T-helper 2 cell treated with Interferon-gamma antibody and Interleukin-4, amounts not matched to agents 5 μg/mL and 100 μg/mL, for 36 hours (primary cell): Measurements from ENCODE around the gene AKAP8L.

Source experiments
- DNase-seq: peaks from one replicate; pipeline ENCODE4 v3.0.0; 2021; ENCODE audit warnings: low spot score
- H3K27ac Mint-ChIP-seq: one replicate; pipeline ENCODE4 v1.8.0; 2021; ENCODE audit warnings: mild to moderate bottlenecking, mixed read lengths
- H3K27me3 Mint-ChIP-seq: one replicate; pipeline ENCODE4 v1.8.0; 2021; ENCODE audit warnings: low read depth, mixed read lengths
- H3K36me3 Mint-ChIP-seq: one replicate; pipeline ENCODE4 v1.8.0; 2021; ENCODE audit warnings: low read depth, mixed read lengths
- H3K4me1 Mint-ChIP-seq: one replicate; pipeline ENCODE4 v1.8.0; 2021; ENCODE audit warnings: low read depth, mixed read lengths
- H3K4me3 Mint-ChIP-seq: one replicate; pipeline ENCODE4 v1.8.0; 2022; ENCODE audit warnings: mild to moderate bottlenecking, moderate library complexity, mixed read lengths
- H3K9me3 Mint-ChIP-seq: one replicate; pipeline ENCODE4 v1.8.0; 2021; ENCODE audit warnings: mixed read lengths

The AKAP8L gene

GRCh38 chr19:15418579-15419412, at the start of gene AKAP8L:
Gene AKAP8L, minus strand, starts transcription at chr19:15418988. Its CDS starts 65 bp downstream, at chr19:15418923.
- Mint-ChIP-seq H3K4me1 (peaks cover 34% of the 10 kb centered on the region), H3K27ac (peak within 1 kb of the TSS; percentile 99), H3K4me3 (peak within 1 kb of the TSS; percentile 100), H3K9me3 (peaks cover 5% of the 10 kb centered on the region), H3K36me3 (peaks cover 30% of the 10 kb centered on the region), H3K27me3 (no peaks in the 10 kb centered on the region)
- DNase-seq, result peak; percentile 98

- peaks cover 13% of the 10 kb centered on the region for H3K27me3 Mint-ChIP-seq
- peaks cover 22% of the 10 kb centered on the region for H3K36me3 Mint-ChIP-seq
- H3K9me3 Mint-ChIP-seq, result no peaks in the 10 kb centered on the region
- peak overlapping the region; percentile 53 for H3K27ac Mint-ChIP-seq
- DNase-seq, result no peak
- H3K4me3 Mint-ChIP-seq, result peak overlapping the region; percentile 63
- H3K4me1 Mint-ChIP-seq, result peaks cover 47% of the 10 kb centered on the region
These were observed 49.0 kb upstream of the AKAP8L start for GRCh38 chr19:15467734-15468214.

GRCh38 chr19:15466851-15467733, 48.3 kb upstream of the AKAP8L start:
- peak; percentile 82 for DNase-seq
- Mint-ChIP-seq H3K9me3 (no peaks in the 10 kb centered on the region), H3K4me3 (peak overlapping the region; percentile 78), H3K4me1 (peaks cover 52% of the 10 kb centered on the region), H3K36me3 (peaks cover 26% of the 10 kb centered on the region), H3K27ac (peak overlapping the region; percentile 92), H3K27me3 (peaks cover 13% of the 10 kb centered on the region)

GRCh38 chr19:15464394-15465385, 45.9 kb upstream of the AKAP8L start, which contains the start of gene RASAL3:
Gene RASAL3, minus strand, starts transcription at chr19:15464544. Its CDS starts 186 bp downstream, at chr19:15464358.
- Mint-ChIP-seq H3K36me3 (peaks cover 42% of the 10 kb centered on the region), H3K4me1 (peaks cover 58% of the 10 kb centered on the region), H3K9me3 (no peaks in the 10 kb centered on the region), H3K27ac (peak within 1 kb of the TSS; percentile 88), H3K4me3 (peak within 1 kb of the TSS; percentile 92), H3K27me3 (peaks cover 9% of the 10 kb centered on the region)
- peak; percentile 50 for DNase-seq

DNA sequence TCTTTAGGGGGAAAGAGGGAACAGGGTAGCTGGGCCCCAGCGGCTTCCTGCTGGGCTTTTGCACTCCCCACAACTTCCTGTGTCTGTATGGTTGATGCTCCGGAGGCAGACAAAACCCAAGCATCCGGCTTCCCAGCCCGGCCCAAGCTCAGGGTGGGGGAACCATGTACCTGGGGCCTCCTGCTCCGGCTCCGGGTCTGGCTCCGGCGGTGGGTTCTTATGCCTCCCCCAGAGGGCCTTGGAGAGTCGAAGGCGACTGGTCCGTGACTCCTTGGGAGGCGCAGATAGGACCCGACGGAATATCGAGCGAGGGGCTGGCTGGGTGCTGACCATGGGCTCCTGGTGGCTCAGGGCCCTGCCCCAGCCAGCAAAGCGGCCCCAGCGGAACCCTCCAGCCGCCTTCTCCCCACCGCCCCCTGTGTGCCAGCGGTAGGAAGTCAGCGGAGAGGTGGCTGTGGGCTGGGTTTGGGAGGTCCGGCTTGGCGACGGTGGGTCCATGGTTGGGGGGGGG, 45.1 kb upstream of the AKAP8L start:
- no peaks in the 10 kb centered on the region for H3K9me3 Mint-ChIP-seq

DNA sequence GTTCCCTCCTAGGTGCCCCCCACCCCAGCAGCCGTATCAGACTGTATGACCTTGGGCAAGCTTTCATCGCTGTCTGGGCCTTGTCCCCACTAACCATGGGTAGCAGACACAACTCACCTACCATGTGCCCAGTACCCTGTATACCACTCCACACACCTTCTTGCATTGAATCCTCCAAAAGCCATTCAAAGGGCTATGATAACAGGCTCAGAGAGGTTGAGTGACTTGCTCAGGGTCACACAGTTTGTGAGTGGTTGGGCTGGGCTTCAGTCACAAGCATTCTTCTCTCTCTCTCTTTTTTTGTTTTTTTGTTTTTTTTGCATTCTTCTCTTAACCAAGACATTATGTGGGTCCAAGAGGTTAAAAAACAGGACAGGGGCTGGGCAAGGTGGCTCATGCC, 42.9 kb upstream of the AKAP8L start:
- no peaks in the 10 kb centered on the region for H3K9me3 Mint-ChIP-seq
- H3K4me1 Mint-ChIP-seq, result peaks cover 35% of the 10 kb centered on the region
- peaks cover 47% of the 10 kb centered on the region for H3K36me3 Mint-ChIP-seq
- H3K27me3 Mint-ChIP-seq, result no peaks in the 10 kb centered on the region
- peak overlapping the region; percentile 92 for H3K4me3 Mint-ChIP-seq
- peak overlapping the region; percentile 55 for H3K27ac Mint-ChIP-seq
- DNase-seq, result no peak

More for the DNA sequence above, 45.1 kb upstream of the AKAP8L start:
- peak; percentile 66 for DNase-seq
- H3K4me3 Mint-ChIP-seq, result peak overlapping the region; percentile 92
- H3K27ac Mint-ChIP-seq, result peak overlapping the region; percentile 88
- peaks cover 54% of the 10 kb centered on the region for H3K4me1 Mint-ChIP-seq
- peaks cover 45% of the 10 kb centered on the region for H3K36me3 Mint-ChIP-seq
- H3K27me3 Mint-ChIP-seq, result peaks cover 4% of the 10 kb centered on the region

- Mint-ChIP-seq H3K27ac (peak overlapping the region; percentile 60), H3K9me3 (no peaks in the 10 kb centered on the region), H3K36me3 (peaks cover 68% of the 10 kb centered on the region)
These were observed 39.1 kb upstream of the AKAP8L start for GRCh38 chr19:15457701-15458484.

DNA sequence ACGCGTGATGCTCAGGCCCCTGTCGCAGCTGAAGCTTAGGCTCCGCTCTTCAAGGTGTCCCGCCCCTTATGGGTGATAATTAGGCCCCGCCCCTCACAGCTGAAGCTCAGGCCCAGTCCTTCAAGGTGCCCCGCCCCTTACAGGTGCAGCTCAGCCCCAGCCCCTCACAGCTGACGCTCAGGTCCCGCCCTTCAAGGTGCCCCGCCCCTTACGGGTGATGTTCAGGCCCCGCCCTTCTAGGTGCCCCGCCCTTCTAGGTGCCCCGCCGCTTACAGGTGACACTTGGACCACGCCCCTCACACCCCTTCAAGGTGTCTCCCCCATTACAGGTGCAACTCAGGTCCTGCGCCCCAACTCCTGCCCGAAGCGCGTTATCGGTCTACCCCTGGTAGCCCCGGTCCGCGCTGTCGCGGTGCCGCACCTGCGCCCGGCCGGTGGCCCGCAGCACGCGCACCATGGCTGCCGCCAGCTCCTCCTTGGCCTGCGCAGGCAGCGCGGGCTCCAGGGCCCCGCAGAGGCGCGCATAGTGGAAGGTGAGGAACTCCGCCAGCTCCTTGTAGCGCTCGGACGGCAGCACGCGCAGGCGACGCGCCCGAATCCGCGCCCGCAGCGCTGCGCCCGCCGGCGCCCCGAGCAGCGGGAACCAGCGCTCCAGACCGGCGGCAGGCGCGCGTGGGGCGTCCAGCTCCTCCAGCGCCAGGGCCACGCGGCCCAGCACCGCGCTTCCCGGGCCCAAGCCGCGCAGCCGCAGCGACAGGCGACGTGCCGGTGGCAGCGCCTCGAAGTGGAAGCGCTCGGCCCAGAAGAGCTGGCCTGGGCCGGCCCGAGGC, 38.3 kb upstream of the AKAP8L start:
- no peak for DNase-seq
- Mint-ChIP-seq H3K4me3 (no peak overlapping the region), H3K27me3 (no peaks in the 10 kb centered on the region), H3K36me3 (peaks cover 67% of the 10 kb centered on the region), H3K27ac (no peak overlapping the region), H3K4me1 (peaks cover 12% of the 10 kb centered on the region), H3K9me3 (no peaks in the 10 kb centered on the region)

More at GRCh38 chr19:15457701-15458484, 39.1 kb upstream of the AKAP8L start:
- H3K27me3 Mint-ChIP-seq, result no peaks in the 10 kb centered on the region
- DNase-seq, result no peak
- peaks cover 16% of the 10 kb centered on the region for H3K4me1 Mint-ChIP-seq
- H3K4me3 Mint-ChIP-seq, result no peak overlapping the region

DNA sequence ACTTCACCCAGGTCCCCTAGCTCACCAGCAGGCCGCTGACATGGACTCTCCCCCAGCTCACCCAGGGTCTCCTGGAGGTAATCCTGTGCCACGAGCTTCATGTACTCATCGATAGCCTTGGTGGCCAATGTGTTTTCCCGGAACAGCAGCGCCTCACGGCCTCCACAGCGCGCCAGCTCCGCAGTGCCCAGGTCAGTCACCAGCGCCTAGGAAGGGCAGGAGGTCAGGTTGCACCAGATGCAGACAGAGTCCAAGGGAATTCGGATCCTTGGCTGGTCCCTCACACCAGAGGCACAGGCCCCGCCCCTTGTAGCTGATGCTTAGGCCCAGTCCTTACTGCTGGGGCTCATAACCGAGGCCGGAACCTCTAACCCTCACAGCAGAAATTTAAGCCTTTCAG, 37.7 kb upstream of the AKAP8L start:
- no peaks in the 10 kb centered on the region for H3K27me3 Mint-ChIP-seq
- no peaks in the 10 kb centered on the region for H3K9me3 Mint-ChIP-seq
- DNase-seq, result no peak
- peaks cover 68% of the 10 kb centered on the region for H3K36me3 Mint-ChIP-seq
- no peak overlapping the region for H3K4me3 Mint-ChIP-seq
- no peak overlapping the region for H3K27ac Mint-ChIP-seq
- peaks cover 7% of the 10 kb centered on the region for H3K4me1 Mint-ChIP-seq

DNA sequence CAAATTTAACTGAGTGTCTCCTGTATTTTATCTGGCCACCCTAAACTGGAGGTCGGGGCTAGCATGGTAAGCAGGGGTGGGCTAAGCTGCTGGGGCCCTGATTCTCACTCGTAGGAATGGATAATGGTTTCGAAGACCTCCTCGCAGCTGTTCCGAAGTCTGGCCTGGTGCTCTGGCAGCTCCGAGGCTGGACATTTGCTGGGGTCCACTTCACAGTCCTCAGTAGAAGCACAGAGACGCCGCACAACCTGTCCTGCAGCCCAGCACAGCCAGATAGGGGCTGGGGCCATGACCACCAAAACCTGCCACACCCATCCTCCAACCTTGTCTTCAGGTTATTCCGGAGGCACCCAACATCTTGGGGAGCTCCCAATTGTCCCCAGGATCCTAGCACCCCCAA, 37.2 kb upstream of the AKAP8L start:
- Mint-ChIP-seq H3K27ac (no peak overlapping the region), H3K36me3 (peaks cover 71% of the 10 kb centered on the region), H3K4me3 (no peak overlapping the region), H3K4me1 (peaks cover 7% of the 10 kb centered on the region), H3K9me3 (no peaks in the 10 kb centered on the region), H3K27me3 (no peaks in the 10 kb centered on the region)
- no peak for DNase-seq

DNA sequence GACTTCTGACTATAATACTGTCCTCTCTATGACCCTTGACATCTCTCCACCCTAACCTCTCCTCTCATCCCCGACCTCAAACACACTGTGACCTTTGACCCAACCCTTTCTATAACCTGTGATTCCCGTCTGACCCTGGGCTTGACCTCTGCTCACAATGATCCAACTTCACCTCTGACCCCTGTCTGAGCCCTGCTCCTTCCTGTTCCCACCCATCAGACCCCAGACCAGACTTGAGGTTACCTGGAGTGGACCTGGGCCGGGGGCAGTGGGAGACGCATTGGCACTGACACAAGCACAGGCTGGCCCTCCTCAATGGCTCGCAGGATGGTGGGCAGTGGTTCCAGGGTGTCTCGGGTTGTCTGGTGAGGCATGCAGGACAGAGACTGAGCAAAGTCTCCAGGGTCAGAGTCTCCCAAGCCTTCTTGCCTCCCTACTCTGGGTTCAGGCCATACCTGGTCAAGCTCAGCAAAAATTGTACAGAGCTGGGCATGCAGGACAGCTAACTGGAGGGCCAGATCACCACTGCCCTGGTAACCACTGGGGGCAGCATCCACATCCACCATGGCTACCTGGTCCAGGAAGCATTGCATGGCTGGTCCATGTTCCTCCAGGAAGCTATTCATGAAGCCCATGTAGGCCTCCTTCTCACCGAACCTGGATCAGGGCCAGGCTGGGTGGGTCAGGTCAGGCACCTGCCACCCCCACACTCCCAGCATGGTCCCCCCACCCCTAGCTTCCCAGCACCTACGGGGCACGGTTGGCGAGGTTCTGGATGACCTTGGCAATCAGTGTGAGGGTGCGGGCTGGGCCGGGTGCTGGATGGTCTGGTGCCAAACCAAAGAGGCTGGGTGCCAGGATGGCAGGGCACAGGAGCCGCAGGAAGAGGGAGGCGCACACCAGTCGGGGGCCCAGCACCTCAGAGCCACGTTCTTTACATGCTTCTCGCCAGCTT, 35.4 kb upstream of the AKAP8L start:
- Mint-ChIP-seq H3K27ac (no peak overlapping the region), H3K4me1 (peaks cover 6% of the 10 kb centered on the region), H3K4me3 (no peak overlapping the region), H3K9me3 (no peaks in the 10 kb centered on the region), H3K27me3 (no peaks in the 10 kb centered on the region), H3K36me3 (peaks cover 63% of the 10 kb centered on the region)
- no peak for DNase-seq
